SH-SY5Y (cell line): ENCODE data around the gene IKZF2.

Experiments used
- GATA2 ChIP-seq: IDR thresholded peaks from 2 replicates; pipeline ENCODE4 v1.6.1; 2011; ENCODE audit warnings: mild to moderate bottlenecking, low read depth, low read length
- GATA3 ChIP-seq: IDR thresholded peaks from 2 replicates; pipeline ENCODE4 v1.6.1; 2011; ENCODE audit warnings: low read depth, mild to moderate bottlenecking, low read length, moderate library complexity

Gene IKZF2

DNA sequence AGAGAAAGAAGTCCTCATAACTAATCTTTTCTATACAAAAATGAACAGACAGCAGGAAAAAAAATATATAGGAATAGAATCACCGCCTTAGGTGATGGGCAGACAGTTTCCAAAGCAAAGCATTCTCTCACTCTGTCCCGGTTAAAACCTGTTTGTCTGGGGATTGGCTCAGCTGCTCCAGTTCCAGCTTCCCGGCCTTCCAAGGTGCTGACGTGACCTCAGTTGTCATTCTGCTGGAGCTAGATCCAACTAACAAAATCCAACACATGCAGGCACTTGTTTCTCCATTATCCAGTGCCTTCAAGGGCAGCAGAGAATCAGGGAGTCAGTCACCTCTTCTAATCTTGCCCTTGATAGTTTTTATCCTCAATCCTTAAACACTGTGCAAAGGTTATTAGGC lies 52.8 kb downstream of the IKZF2 start:
- TF ChIP-seq GATA2 (no peak), GATA3 (no peak)

DNA sequence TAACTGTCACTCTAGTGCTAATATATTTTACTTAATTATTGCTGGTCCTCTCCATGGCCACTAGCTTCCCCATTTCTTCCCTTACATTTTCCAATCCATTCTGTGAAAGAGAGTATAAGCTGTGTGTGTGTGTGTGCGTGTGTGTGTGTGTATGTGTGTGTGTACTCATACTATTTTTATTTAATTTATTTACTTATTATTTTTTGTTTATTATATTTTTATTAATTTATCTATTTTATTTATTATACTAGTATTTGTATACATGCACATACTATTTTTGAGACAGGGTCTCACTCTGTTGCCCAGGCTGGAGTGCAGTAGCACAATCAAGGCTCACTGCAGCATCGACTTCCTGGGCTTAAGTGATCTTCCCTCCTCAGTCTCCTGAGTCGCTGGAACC lies 59.6 kb downstream of the IKZF2 start:
- TF ChIP-seq GATA3, result no peak
- TF ChIP-seq GATA2, result no peak

DNA sequence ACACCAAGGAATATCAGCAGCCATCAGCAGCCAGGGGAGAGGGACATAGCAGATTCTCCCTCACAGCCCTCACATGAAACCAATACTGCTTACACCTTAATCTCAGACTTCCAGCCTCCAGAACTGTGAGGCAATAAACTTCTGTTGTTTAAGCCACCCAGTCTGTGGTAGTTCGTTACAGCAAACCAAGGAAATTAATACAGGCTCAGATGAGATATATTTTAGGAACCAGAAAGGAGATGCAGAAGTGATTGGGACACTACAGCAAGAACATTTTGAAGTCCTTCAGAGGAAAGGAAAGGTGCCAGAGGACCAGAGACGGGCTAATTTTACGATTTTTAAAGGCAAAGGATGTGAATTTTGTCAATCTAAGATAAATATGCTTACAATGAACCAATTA lies 60.6 kb downstream of the IKZF2 start:
- TF ChIP-seq GATA2, result no peak
- no peak for TF ChIP-seq GATA3

DNA sequence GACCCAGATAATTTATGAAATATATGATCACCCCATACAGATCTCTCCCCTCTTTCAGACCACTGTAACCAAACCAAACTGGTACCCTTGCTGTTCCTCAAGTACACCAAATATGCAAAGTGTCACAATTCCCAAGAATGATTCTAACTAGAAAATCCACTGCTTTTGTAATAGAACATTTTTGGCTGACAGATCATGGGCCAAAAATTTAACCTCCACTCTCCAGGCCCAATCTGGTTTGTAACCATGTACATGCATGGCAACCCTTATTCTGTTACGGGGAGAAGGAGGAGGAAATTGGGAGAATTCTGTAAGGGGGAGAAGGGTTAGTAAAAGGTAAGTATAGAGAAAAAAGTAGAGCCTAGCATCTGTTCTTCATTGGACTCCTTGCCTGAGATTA lies 62.0 kb downstream of the IKZF2 start:
- TF ChIP-seq GATA3 (no peak), GATA2 (no peak)

DNA sequence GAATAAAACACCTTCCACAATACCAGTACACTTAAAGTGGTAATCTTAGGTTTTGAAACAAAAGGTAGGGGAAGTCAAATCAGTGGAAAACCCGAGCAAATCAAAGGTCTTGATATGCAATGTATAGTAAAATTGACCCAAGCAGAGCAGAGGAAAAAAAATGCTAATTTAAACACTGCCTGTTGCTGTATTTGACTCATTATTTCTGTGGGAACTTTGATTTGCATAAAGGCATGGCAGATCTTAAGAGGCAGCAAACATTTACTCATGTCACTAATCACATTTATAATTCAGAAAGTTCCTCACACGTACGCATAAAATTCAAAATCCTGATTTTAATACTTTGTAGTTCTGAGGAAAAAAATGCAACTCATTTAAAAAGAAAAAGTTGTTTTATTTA lies 64.4 kb downstream of the IKZF2 start:
- TF ChIP-seq GATA3 (no peak), GATA2 (no peak)

DNA sequence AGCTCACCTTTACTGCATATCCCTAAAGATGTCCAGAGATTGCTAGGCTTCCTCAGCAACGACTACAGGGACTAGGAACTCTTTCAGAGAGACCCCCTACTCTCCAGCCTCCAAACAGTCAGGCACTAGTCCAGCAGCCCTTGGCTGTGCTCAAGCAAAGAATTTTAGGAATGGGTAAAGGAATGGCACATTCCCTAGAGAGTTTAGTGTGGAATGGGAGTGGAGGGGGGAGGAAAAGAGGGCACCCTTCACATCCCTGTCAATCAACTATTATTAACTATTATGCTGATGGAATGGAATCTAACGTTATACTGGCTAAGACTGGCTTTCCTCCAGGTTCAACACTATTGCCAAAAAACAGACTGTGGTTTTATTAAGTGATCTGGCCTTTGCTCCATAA lies 64.8 kb downstream of the IKZF2 start:
- TF ChIP-seq GATA2, result no peak
- no peak for TF ChIP-seq GATA3

DNA sequence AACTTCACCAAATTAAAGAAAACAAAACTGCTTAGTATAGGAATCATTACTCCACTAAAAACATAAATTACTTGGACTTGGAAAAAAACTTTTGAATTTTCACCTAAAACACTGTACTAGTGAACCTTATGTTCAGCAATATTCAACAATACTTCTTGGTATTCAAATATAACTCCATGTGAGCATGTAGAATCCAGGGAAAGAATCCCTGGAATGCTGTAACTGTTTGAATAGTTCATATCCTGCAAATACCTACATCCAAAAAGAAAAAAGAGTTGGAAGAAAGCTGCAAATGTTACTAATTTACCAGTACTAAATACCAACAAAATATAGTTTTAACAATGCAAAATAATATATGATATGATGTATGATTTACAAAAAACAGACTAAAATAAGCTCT lies 65.4 kb downstream of the IKZF2 start:
- no peak for TF ChIP-seq GATA2
- TF ChIP-seq GATA3, result no peak

DNA sequence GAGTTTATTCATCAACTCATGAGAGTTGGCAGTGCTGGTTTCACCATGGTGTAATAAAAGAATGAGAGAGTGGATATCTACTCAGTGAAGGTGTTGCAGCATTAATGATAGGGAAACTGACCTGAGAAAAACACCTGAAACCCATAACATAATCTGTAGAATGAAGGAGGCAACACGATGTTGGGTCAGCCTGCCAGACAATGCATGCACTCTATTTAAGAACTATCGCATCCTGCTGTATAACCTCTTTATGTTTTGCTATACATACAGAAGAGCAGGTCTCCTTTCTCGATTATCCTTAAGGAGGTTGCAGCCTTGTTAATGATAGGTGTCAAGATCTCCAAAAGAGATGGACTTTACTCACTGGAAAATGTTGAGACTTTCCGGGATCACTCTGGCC lies 65.9 kb downstream of the IKZF2 start:
- TF ChIP-seq GATA2 (no peak), GATA3 (no peak)

DNA sequence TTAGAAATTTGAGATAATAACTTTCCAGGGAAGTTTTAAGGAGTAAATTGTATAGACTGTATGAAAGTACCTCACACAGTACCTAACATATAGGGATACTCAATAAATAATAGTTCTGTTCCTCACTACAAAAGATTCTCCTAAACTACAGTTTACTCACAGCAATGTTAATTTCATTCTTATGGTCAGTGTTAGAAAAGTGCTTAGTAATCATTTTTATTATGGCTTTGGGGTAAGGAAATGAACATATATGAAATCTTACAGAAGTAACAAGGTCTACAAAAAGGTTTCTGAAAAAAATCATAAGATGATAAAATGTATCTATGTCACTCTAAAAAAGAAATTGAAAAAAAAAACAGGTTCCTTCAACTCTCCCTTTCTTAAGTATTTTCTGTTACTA lies 67.2 kb downstream of the IKZF2 start:
- TF ChIP-seq GATA3 (no peak), GATA2 (no peak)

DNA sequence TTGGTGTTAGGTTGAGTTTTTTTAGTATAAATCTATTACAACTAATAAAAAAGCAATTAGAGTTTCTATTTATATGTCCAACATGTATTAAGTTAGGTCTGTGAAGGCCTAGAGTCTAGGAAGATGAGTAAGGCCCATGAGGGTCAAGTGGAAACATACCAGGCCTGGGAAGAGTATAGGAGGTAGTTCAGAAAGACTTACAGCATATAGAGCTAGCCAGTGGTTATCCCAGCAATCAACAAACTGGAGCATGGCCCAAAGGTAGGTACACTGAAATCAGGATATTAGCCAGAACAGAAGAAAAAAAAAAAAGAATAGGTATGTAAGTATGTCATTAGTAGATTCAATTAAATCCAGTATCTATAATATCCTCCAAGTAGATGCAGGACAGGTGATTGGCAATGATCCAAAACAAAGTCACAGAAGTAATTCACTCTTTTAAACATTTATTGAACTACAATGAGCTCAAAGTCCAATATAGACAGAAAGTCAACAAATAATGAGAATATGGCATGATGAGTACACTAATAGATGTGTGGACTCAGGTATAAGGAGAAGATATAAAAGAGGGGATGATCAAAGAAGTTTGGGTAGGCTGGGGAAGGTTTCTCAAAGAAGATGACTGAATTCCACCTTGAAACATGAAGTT lies 70.3 kb downstream of the IKZF2 start:
- TF ChIP-seq GATA3 (no peak), GATA2 (no peak)

DNA sequence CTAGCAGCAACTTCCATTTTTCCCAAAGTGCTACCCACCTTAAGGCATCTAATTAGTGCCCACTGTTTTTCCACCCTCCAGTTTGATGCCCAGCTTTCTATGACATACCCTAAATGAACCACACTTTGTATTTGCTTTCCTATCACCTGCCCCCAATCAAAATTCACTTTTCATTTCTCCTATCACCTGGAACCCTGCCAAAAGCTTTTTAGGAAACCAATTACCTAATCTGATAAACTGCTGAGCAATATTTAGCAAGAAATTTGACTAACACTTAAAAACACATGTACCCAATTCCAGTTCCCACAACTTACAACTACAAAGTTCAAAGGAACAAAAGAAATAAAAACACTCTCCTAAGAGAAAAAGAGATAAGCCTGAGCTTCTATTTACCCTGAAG lies 71.7 kb downstream of the IKZF2 start:
- TF ChIP-seq GATA3, result no peak
- no peak for TF ChIP-seq GATA2

DNA sequence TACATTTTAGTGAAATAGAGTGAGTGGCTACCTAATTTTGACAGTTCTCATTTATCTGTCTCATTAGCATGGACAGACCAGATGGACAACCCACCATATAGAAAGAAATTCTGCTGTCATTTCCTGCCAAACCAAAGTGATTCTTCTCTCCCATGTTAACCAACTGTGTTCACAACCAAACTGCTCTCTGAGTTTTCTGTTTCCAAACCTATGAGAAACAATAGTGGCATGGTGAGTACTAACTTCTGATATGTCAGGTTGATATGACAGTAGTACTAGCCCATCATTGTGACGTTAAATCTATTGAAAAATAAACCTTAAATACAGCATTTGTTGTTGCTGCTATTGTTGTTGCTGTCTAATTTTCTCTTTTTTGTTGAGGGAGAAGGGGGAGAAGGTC lies 72.7 kb downstream of the IKZF2 start:
- TF ChIP-seq GATA3 (no peak), GATA2 (no peak)

DNA sequence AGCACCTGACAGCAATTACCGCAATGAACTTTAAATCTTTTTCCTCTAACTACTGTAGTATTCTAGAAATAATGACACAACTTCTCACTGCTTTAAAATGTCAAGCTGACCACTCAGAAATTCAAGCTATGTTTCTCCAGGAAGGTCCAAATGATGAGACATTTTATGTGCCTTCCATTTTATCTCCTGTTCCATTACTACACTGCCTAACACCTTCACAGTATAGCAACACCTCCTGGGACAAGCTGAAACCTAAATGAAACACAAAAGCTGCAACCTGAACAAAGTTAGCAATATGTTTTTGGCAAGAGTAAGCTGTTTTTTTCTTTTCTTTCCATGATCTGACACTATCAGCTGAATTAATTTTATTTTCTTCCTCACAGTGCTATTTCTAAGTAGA lies 81.9 kb downstream of the IKZF2 start:
- no peak for TF ChIP-seq GATA3
- no peak for TF ChIP-seq GATA2

DNA sequence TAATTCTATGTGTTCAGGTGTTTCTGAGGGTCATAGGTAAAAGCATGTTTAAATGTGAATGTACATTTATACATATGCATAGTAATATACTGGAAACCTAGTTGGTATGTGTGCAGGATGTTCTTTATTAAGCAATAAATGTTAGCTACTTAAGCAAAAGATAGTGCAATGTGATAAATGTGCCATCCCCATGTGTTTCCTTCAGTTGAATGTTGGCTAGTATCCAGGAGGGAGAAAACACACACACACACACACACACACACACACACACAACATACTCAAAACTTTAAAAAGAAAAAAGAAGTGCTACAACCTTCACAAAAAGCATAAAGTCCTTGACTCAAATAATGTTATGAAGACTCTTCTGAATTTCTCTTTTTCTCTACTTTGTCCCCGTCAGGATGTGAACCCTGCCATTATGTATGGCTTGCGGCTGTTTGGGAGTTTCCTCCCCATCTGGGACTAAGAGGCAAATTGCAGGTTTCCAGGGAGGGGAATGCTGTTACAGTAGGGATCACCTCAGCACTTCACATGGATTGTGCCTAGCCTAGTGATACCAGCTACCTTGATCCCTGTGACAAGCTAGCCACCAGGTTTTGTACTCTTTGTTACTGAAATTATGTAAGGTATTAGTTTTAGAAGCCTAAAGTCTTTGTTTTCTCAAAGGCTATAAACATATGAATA lies 82.6 kb downstream of the IKZF2 start:
- TF ChIP-seq GATA2, result no peak
- TF ChIP-seq GATA3, result no peak

DNA sequence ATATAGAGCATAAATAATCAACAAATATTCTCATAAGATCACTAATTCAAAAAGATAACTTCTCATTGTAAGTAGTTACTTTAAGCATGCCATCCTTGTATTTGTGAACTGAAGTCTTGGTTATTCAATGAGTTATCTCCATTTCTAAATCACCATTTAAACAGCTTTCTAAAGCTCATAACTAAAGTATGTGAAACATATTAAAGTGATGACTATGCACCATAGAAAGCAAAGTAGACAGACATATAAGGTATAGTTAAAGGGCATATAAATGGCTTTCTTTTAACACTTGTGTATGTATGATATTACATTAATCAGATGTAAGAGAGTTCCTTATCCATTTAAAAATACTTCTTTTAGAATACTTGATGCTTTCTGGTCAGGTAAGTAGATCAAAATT lies 83.5 kb downstream of the IKZF2 start:
- TF ChIP-seq GATA2 (no peak), GATA3 (no peak)

DNA sequence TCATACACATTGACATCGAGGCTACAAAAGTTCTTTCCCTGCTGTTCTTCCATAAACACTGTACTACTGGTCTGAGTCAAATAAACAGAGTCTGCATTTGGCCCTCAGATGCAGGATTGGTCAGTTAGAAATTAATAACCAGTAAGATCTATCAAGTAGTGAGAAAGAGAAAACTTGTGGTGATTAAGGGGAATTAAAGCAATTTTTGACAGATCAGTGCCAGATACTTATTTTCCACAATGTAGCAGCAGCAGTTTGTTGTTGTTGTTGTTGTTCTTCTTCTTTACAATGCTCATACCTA lies 85.0 kb downstream of the IKZF2 start:
- no peak for TF ChIP-seq GATA3
- TF ChIP-seq GATA2, result no peak
